HepG2 (cell line): ENCODE data around the gene EIF4G3. TPM values are rescaled to one million over a fixed set of nuclear protein-coding genes. Genes with fewer than 3 reads are reported as not detected.

Experiments
- ATAC-seq: fragments of 200-7000 bp; cut with Tn5 transposase; 3 replicates; pipeline ENCODE4 v1.9.1; 2020; ENCODE audit warnings: mild to moderate bottlenecking, moderate library complexity
- BruUV-seq: library from RNA; stranded (reverse); fragments of 400-500 nt; replicated peaks from 2 replicates; lab custom pipeline; 2021; lab: Mats Ljungman, UMichigan
- CTCF ChIA-PET: fragments of 300-600 bp; formaldehyde crosslinking; extraction: SDS; loops from one replicate; lab custom pipeline; 2021; ENCODE audit warnings: low total read pairs, inconsistent platforms, low intra/inter-chr PET ratio; lab: Yijun Ruan, JAX
- POLR2A ChIA-PET: fragments of 350-600 bp; sonication (Branson Sonifier 250); formaldehyde crosslinking; loops from one replicate; lab custom pipeline; 2020; ENCODE audit warnings: antibody characterized with exemption, inconsistent platforms; lab: Yijun Ruan, JAX
- DNase-seq: peaks from one replicate; pipeline ENCODE4 v3.0.0-alpha.2; 2015; ENCODE audit warnings: low spot score
- FAIRE-seq: peaks from 3 replicates; lab custom pipeline; 2011; peaks lifted over from hg19 to GRCh38; lab: Jason Lieb, UNC
- H2AFZ ChIP-seq: one replicate; pipeline ENCODE4 v1.6.1; 2011; ENCODE audit warnings: low read length, inconsistent platforms
- H3K27ac ChIP-seq: fragments of 300-600 bp; 3 replicates; pipeline ENCODE4 v1.8.0; 2011; ENCODE audit warnings: mixed run types, mild to moderate bottlenecking, mixed read lengths, low read length, inconsistent platforms; ENCODE audit not compliant: insufficient read depth; ENCODE audit errors: extremely low read length
- H3K27me3 ChIP-seq, 2 experiments: fragments of 200-600 bp in 1 of 2; 2 replicates in 1 of 2; 3 replicates in 1 of 2; pipeline versions ENCODE4 v1.6.0 to v1.8.0; 2011; ENCODE audit warnings: low read length in 2 of 2, mild to moderate bottlenecking in 2 of 2, moderate library complexity in 2 of 2, inconsistent platforms in 1 of 2; ENCODE audit not compliant: insufficient read depth in 2 of 2, control insufficient read depth in 1 of 2
- H3K36me3 ChIP-seq, 2 experiments: fragments of 200-600 bp in 1 of 2; replicated peaks in 1 of 2; 2 replicates in 1 of 2; 3 replicates in 1 of 2; pipeline versions ENCODE4 v1.5.1 to v1.8.0; 2011; ENCODE audit warnings: low read length in 2 of 2, inconsistent platforms in 1 of 2; ENCODE audit not compliant: insufficient read depth in 2 of 2, control insufficient read depth in 1 of 2
- H3K4me1 ChIP-seq: 2 replicates; pipeline ENCODE4 v1.5.1; 2012; ENCODE audit warnings: low read length, inconsistent platforms; ENCODE audit not compliant: insufficient read depth
- H3K4me2 ChIP-seq: 2 replicates; pipeline ENCODE4 v1.6.0; 2011; ENCODE audit warnings: low read depth, low read length, inconsistent platforms
- H3K4me3 ChIP-seq, 3 experiments: fragments of 200-600 bp in 1 of 3; sonication (generic), shearing (Covaris generic) in 1 of 3; replicated peaks in 1 of 3; 2 replicates each; pipeline ENCODE4 v1.5.1; 2011 to 2016; ENCODE audit warnings: low read length in 3 of 3, inconsistent platforms in 2 of 3, low read depth in 2 of 3, mild to moderate bottlenecking in 2 of 3, control low read depth in 1 of 3, mixed read lengths in 1 of 3; ENCODE audit not compliant: insufficient read depth in 1 of 3
- H3K79me2 ChIP-seq: one replicate; pipeline ENCODE4 v1.6.1; 2011; ENCODE audit warnings: low read length, inconsistent platforms; ENCODE audit not compliant: insufficient read depth
- H3K9ac ChIP-seq: 2 replicates; pipeline ENCODE4 v1.6.0; 2011; ENCODE audit warnings: mild to moderate bottlenecking, low read depth, low read length, inconsistent platforms; ENCODE audit not compliant: insufficient read depth
- H3K9me3 ChIP-seq: 2 replicates; pipeline ENCODE4 v1.5.1; 2012; ENCODE audit warnings: mild to moderate bottlenecking, low read length
- H4K20me1 ChIP-seq: 2 replicates; pipeline ENCODE4 v1.6.0; 2011; ENCODE audit warnings: inconsistent platforms, mild to moderate bottlenecking, low read length, moderate library complexity; ENCODE audit not compliant: insufficient read depth
- CBX1 ChIP-seq: IDR thresholded peaks from one replicate; pipeline ENCODE4 v1.6.1; 2016; ENCODE audit warnings: antibody characterized with exemption, low read depth
- FOXK2 ChIP-seq: fragments of 450-650 bp; IDR thresholded peaks from 2 replicates; pipeline ENCODE4 v1.6.1; 2016
- HNRNPK ChIP-seq: fragments of 200-400 bp; formaldehyde crosslinking; IDR thresholded peaks from 2 replicates; pipeline ENCODE4 v1.6.1; 2018; ENCODE audit warnings: low read length, low read depth, moderate library complexity, mild to moderate bottlenecking; ENCODE audit not compliant: poor library complexity, severe bottlenecking
- KMT2B ChIP-seq: IDR thresholded peaks from 2 replicates; pipeline ENCODE4 v1.6.1; 2016; ENCODE audit warnings: missing genetic modification reagents, missing compliant biosample characterization
- NBN ChIP-seq: fragments of 450-650 bp; conservative IDR thresholded peaks from 2 replicates; pipeline ENCODE4 v1.6.1; 2017
- PCBP1 ChIP-seq: fragments of 200-400 bp; formaldehyde crosslinking; IDR thresholded peaks from 2 replicates; pipeline ENCODE4 v1.6.1; 2017; ENCODE audit warnings: mild to moderate bottlenecking, low read depth, low read length, borderline replicate concordance
- TAF1 ChIP-seq: sonication (generic); formaldehyde crosslinking; IDR thresholded peaks from 2 replicates; pipeline ENCODE4 v1.4.0; 2020; ENCODE audit warnings: missing genetic modification reagents
- ZSCAN12 ChIP-seq: sonication (generic); formaldehyde crosslinking; IDR thresholded peaks from 2 replicates; pipeline ENCODE4 v1.9.0; 2021; ENCODE audit warnings: mild to moderate bottlenecking, missing genetic modification reagents
- ZSCAN20 ChIP-seq: sonication (generic); formaldehyde crosslinking; IDR thresholded peaks from 2 replicates; pipeline ENCODE4 v1.4.0; 2020; ENCODE audit warnings: missing genetic modification reagents, mild to moderate bottlenecking, borderline replicate concordance
- WGBS: methylation state at CpG from one replicate; pipeline ENCODE4 v1.1.6; 2017; ENCODE audit warnings: low lambda C conversion rate; 5-methylcytosine and 5-hydroxymethylcytosine counted together
- in situ Hi-C: cut with HindIII; loops from 2 replicates; pipeline ENCODE4 v1.10.0; 2017; ENCODE audit warnings: low pct_unique_long_range_greater_than_20kb; ENCODE audit not compliant: extremely low pct_ligation_motif_present
- intact Hi-C: fragments of 100-400 bp; cut with micrococcal nuclease; formaldehyde crosslinking; loops from one replicate; pipeline ENCODE4 v1.10.0; 2022; ENCODE audit not compliant: unreplicated experiment
- polyA plus RNA-seq, 8 experiments: library from polyadenylated mRNA; depleted of rRNA in 3 of 8; stranded (reverse) in 7 of 8; unstranded in 1 of 8; fragments of >200 nt; fragmentation: Illumina TruSeq in 4 of 8; extraction: Trizol in 4 of 8; gene quantifications; 2 replicates each; pipeline versions ENCODE4 v1.2.1 to v1.2.3, GENCODE V29; 2011 to 2016; ENCODE audit warnings: low read depth in 4 of 8, missing spikeins in 1 of 8, mixed read lengths in 1 of 8; ENCODE audit not compliant: insufficient read depth in 1 of 8
- total RNA-seq, 5 experiments: library from RNA; depleted of rRNA; stranded (reverse); fragments of >200 nt; fragmentation: Illumina TruSeq; extraction: Trizol; gene quantifications; 2 replicates each; pipeline ENCODE4 v1.2.3, GENCODE V29; 2016; ENCODE audit warnings: low read depth in 1 of 5
- TF ChIP-seq, protein P1 (sequence below): sonication (generic); formaldehyde crosslinking; IDR thresholded peaks from 2 replicates; pipeline ENCODE4 v1.5.0; 2020; ENCODE audit warnings: mild to moderate bottlenecking, missing genetic modification reagents
- TF ChIP-seq, protein P2 (sequence below): sonication (generic); formaldehyde crosslinking; IDR thresholded peaks from 2 replicates; pipeline ENCODE4 v1.4.0; 2020; ENCODE audit warnings: missing genetic modification reagents, borderline replicate concordance

Gene EIF4G3
- total and polyA plus RNA-seq, 2 of the 13 experiments (the other 11 are each of a cell fraction or from before 2014, with no cell fraction given): 22.2 to 27.6 TPM

DNA sequence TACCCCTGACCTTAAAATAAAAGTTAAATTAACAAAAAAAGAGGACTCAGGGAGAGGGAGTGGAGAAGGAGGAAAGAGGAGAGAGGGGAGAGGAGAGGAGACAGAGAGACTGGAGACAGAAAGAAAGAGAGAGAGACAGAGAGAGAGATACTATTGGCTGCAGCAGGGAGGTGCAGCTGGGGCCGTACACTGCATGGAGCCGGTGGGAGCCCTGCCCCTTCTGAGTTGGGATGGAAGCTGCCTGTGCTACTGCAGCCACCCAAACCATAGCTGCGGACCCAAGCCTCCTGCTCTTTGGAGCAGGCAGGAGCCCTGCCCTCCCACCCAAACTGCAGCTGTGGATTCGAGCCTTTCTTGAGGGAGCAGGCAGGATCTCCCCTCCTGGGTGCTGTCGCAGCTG, 356.9 kb downstream of the EIF4G3 start:
- Histone ChIP-seq H4K20me1 (no peaks in the 10 kb centered on the region), H3K4me3 (no peak overlapping the region), H3K27me3 (no peaks in the 10 kb centered on the region), H3K4me2 (no peak overlapping the region), H3K9ac (no peak overlapping the region), H3K27ac (no peak overlapping the region), H3K36me3 (peaks cover 3 to 24% of the 10 kb centered on the region in 2 experiments; a peak in 4 of 5 replicates), H3K4me1 (no peaks in the 10 kb centered on the region), H3K79me2 (no peaks in the 10 kb centered on the region), H3K9me3 (no peaks in the 10 kb centered on the region), H2AFZ (no peak overlapping the region)
- ATAC-seq (peak; percentile 31; the same call in 1 of the 3 replicates), DNase-seq (no peak), FAIRE-seq (no peak)
- in situ Hi-C loops (no loop called here), intact Hi-C loops (no loop called here)
- BruUV-seq: no TSS peak
- TF ChIP-seq, protein P1, sequence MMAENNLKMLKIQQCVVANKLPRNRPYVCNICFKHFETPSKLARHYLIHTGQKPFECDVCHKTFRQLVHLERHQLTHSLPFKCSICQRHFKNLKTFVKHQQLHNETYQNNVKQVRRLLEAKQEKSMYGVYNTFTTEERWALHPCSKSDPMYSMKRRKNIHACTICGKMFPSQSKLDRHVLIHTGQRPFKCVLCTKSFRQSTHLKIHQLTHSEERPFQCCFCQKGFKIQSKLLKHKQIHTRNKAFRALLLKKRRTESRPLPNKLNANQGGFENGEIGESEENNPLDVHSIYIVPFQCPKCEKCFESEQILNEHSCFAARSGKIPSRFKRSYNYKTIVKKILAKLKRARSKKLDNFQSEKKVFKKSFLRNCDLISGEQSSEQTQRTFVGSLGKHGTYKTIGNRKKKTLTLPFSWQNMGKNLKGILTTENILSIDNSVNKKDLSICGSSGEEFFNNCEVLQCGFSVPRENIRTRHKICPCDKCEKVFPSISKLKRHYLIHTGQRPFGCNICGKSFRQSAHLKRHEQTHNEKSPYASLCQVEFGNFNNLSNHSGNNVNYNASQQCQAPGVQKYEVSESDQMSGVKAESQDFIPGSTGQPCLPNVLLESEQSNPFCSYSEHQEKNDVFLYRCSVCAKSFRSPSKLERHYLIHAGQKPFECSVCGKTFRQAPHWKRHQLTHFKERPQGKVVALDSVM (CRISPR knock-in tag): no peak
- TF ChIP-seq ZSCAN20 (CRISPR knock-in tag) (no peak), FOXK2 (no peak), KMT2B (CRISPR knock-in tag) (no peak), CBX1 (no peak), TAF1 (no peak)
- CTCF ChIA-PET: no interaction called here
- POLR2A ChIA-PET: no interaction called here
- WGBS: 91% methylated on average over 2 of the region's 5 CpGs

DNA sequence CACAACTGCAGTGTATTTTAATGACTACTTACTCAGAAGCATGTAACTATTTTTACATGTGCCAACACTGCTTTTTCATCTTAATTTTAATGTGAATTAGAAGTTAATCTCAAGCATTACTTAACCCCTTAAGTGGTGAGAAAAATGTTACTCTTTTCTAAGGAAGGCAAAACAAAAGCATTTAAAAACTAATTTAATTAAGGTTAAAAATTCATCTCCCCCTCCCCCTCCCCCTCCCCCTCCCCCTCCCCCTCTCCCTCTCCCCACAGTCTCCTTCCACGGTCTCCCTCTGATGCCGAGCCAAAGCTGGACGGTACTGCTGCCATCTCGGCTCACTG, 362.2 kb downstream of the EIF4G3 start:
- Histone ChIP-seq H2AFZ (no peak overlapping the region), H3K79me2 (no peaks in the 10 kb centered on the region), H3K4me2 (0 out of 2 replicates have a peak overlapping the region, but pooled peaks have one; percentile 27), H3K9me3 (no peaks in the 10 kb centered on the region), H3K4me3 (no peak overlapping the region), H3K9ac (no peak overlapping the region), H4K20me1 (no peaks in the 10 kb centered on the region), H3K27me3 (no peaks in the 10 kb centered on the region), H3K27ac (no peak overlapping the region), H3K36me3 (peaks cover 2 to 12% of the 10 kb centered on the region in 2 experiments; a peak in 1 of 5 replicates), H3K4me1 (peaks cover 13% of the 10 kb centered on the region)
- BruUV-seq: no TSS peak
- FAIRE-seq: no peak
- intact Hi-C loops (no loop called here), in situ Hi-C loops (no loop called here)
- no peak for DNase-seq
- TF ChIP-seq ZSCAN12 (CRISPR knock-in tag) (no peak), NBN (no peak), PCBP1 (0 out of 2 replicates have a peak, but pooled peaks have one; percentile 80), HNRNPK (peak; percentile 98)
- TF ChIP-seq, protein P2, sequence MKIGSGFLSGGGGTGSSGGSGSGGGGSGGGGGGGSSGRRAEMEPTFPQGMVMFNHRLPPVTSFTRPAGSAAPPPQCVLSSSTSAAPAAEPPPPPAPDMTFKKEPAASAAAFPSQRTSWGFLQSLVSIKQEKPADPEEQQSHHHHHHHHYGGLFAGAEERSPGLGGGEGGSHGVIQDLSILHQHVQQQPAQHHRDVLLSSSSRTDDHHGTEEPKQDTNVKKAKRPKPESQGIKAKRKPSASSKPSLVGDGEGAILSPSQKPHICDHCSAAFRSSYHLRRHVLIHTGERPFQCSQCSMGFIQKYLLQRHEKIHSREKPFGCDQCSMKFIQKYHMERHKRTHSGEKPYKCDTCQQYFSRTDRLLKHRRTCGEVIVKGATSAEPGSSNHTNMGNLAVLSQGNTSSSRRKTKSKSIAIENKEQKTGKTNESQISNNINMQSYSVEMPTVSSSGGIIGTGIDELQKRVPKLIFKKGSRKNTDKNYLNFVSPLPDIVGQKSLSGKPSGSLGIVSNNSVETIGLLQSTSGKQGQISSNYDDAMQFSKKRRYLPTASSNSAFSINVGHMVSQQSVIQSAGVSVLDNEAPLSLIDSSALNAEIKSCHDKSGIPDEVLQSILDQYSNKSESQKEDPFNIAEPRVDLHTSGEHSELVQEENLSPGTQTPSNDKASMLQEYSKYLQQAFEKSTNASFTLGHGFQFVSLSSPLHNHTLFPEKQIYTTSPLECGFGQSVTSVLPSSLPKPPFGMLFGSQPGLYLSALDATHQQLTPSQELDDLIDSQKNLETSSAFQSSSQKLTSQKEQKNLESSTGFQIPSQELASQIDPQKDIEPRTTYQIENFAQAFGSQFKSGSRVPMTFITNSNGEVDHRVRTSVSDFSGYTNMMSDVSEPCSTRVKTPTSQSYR (CRISPR knock-in tag): no peak
- CTCF ChIA-PET: no interaction called here
- POLR2A ChIA-PET: no interaction called here
- WGBS: 85% methylated on average over 4 of the region's 4 CpGs
- no peak for ATAC-seq
